Measurements from ENCODE around the gene PDE10A. TPM values are rescaled to one million over a fixed set of nuclear protein-coding genes. Genes with fewer than 3 reads are reported as not detected.

PDE10A gene
- total RNA-seq, 1 donor: 5.6 TPM

DNA sequence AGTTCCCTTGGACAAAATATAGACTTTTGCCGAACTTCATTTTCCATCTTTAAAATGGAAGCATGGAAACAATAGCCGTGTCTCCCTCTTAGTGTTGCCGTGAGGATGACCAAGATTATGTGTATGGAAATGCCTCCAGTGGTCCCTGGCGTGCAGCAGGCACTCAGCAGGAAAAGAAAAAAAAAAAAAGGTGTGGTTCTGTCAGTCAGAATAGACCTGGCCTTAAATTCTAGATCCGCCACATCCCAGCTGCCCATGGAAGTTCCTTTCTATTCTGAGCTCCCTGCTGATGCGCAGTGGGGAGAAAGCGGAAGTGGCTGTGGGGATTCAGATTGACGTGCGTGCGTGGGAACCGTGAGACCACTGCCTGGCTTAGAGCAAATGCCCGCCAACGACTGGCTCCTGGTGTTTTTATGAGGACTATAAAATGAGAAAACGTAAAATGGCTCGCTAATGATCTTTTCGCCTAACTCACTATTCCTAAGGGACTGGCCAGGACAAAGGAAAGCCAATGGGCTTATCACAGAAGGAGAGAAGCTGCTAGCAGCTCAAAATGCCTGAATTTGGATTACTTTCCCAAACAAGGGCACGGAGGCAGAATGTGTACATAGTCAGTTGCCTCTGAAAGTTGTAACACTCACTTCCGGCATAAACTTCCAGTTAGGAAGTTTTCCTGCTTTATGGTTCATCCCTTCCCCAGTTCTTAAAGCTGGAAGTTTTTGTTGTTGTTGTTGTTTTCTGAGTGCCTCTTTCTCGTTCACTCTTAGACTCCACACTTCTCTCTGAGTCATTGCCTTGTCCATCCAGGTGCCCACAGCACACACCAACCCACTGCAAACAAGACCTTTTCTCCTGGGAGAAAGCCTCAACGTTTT is 11.4 kb upstream of the PDE10A start:
- H3K4me3 ChIP-seq (ENCODE audit: low read depth, low read length): no peak overlapping the region
- TF ChIP-seq, protein P1, sequence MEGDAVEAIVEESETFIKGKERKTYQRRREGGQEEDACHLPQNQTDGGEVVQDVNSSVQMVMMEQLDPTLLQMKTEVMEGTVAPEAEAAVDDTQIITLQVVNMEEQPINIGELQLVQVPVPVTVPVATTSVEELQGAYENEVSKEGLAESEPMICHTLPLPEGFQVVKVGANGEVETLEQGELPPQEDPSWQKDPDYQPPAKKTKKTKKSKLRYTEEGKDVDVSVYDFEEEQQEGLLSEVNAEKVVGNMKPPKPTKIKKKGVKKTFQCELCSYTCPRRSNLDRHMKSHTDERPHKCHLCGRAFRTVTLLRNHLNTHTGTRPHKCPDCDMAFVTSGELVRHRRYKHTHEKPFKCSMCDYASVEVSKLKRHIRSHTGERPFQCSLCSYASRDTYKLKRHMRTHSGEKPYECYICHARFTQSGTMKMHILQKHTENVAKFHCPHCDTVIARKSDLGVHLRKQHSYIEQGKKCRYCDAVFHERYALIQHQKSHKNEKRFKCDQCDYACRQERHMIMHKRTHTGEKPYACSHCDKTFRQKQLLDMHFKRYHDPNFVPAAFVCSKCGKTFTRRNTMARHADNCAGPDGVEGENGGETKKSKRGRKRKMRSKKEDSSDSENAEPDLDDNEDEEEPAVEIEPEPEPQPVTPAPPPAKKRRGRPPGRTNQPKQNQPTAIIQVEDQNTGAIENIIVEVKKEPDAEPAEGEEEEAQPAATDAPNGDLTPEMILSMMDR (IDR thresholded peaks at IDR 0.05; ENCODE audit: insufficient read depth, low read depth, low read length): no peak
- DNase-seq (ENCODE audit: low read depth): peak; percentile 48

DNA sequence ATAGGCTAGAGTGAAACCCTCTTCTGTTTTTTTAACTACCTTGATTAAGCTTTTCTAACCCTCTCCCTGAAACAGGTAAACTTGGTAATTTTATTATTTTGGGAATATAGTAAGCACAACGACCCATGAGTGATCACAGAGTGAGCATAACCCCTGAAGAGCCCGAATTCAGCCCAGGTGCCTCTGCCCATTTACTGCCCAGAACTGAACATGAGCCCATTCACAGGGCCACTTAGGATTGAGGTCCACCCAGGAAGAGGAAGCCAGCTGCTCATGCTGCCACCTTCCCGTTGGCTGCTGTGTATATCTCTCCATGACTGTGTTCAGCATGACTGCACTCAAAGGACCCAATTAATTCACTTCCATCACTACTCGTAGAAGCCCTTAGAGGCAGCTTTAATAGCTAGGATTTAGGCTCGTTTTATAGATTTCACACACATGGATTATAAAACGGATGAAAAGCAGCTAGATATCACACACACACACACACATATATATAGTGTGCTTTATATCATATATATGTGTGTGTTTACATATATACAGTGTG is 8.3 kb upstream of the PDE10A start:
- TF ChIP-seq, protein P1 (IDR thresholded peaks at IDR 0.05; ENCODE audit: insufficient read depth, low read depth, low read length): no peak
- H3K4me3 ChIP-seq (ENCODE audit: low read depth, low read length): no peak overlapping the region
- no peak for DNase-seq (ENCODE audit: low read depth)

DNA sequence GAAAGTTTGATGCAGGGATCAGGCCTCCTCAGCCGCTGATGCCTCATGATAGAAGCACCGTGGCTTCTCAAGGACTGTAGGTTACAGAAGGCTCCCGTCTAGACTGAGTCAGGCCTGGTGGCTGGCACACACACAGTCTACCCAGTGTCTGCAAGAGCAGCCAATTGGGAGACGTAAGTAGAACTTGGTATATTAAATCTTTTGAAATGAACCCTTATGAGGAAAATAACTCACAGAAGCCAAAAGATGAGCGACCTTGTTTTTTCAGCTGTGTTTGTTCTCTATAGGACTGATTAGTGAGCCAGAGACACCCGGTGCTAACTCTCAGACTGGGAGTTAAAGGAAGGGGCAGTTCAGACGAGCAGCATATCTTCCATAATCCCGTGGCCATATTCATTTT is 5.9 kb upstream of the PDE10A start:
- H3K4me3 ChIP-seq (ENCODE audit: low read depth, low read length): no peak overlapping the region
- no peak for DNase-seq (ENCODE audit: low read depth)
- TF ChIP-seq, protein P1 (IDR thresholded peaks at IDR 0.05; ENCODE audit: insufficient read depth, low read depth, low read length): no peak

DNA sequence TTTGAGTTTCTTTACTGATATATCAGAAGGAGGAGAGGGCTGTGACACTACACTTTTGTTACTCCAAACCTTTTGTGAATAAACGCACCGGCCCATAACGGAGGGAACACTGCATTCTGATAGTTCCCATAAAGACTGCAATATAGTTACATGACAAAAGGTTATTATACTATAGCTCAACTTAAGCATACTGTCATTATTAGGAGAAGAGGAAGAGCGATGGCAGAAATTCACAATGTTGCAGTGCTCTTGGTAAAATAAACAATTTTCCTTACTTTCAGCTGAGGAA is 2.3 kb upstream of the PDE10A start:
- DNase-seq (ENCODE audit: low read depth): no peak
- no peak overlapping the region for H3K4me3 ChIP-seq (ENCODE audit: low read depth, low read length)
- TF ChIP-seq, protein P1 (IDR thresholded peaks at IDR 0.05; ENCODE audit: insufficient read depth, low read depth, low read length): no peak

DNA sequence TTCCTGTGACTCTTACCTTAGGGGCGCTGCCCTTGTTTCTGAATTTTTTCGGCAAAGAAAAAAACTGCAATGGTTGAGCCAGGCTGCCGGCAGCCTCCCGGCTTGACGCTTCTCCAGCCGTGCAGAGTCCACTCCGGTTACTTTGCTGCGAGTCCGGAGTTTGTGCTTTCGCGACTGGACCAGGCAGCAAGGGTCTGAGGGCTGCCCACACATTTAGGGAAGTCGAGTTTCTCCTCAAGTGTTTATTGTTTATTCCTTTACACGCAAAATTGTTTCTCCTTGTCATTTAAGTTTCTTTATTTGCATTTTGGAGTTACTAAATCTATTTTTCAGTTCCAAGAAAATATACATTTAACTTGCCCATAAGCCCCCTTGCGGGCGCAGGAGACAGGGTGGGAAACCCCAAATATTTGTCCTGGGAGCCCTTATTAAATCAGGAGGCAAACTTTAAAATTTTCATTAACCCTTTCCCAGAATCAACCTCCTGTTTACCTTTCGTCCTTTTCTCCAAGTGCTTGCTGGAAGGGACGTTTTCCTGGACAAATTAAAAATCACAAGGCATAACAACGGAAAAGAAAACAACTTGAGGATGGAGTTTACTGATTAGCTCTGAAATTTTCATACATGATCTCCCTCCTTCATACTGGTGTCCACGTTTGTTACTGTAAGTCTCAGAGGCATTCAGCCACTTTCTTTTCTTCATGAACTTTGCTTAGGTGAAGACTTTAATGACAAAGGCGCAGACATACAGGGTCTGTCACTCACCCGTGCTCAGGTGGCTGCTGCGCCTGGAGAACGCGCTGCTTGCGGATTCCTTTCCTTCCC is 1.7 kb upstream of the PDE10A start:
- H3K4me3 ChIP-seq (ENCODE audit: low read depth, low read length): peak overlapping the region; percentile 54
- TF ChIP-seq, protein P1 (IDR thresholded peaks at IDR 0.05; ENCODE audit: insufficient read depth, low read depth, low read length): no peak
- DNase-seq (ENCODE audit: low read depth): no peak

DNA sequence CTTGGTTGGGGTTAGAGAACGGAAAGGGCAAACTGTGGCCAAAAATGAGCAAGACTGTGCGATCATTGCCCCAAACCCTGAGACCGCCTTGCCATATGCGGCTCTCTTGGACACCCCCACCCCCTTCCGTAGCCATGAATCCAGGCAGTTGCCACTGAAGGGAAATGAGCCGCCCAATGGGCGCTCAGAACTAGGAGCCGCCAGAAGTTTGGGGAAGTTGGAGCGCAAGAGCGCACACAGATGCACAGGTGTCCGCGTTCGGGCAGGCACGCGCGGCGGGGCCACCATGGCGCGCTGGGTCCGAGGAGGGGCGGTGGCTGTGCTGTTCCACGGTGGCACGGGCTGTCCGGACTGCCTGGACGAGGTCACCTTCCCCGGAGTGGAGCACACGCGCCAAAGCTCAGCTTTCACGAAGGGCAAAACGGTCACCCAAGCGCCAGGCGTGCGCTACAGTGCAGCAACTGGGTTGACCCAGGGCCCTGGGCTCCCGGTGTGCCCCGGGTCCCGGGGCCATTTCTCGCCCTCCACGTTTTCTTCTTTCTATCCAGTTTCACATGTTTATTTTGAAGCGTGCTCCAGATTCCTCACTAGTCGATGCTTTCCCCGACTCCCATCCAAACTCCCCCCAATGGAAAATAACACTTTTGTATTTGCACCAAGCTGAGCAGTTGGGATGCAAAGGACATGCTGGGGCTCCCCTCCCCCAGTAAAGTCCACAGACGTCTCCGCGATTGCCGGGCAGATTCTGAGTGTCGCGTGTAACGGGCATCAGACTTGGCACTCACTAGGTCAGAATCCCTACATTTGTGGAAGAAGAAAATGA is 906 bp upstream of the PDE10A start:
- TF ChIP-seq, protein P1 (IDR thresholded peaks at IDR 0.05; ENCODE audit: insufficient read depth, low read depth, low read length): no peak
- DNase-seq (ENCODE audit: low read depth): no peak
- peak overlapping the region; percentile 54 for H3K4me3 ChIP-seq (ENCODE audit: low read depth, low read length)

Data from fibroblast of villous mesenchyme (primary cell).